Colon (tissue), 2 donors: Measurements from ENCODE around the gene BAIAP2L2.
"Not testable (repeated sequence)": the region's sequence is repeated elsewhere in the genome, so short reads cannot be mapped to it uniquely, and the experiment has no call there.

Source experiments
- FAIRE-seq: peaks from 2 replicates; lab custom pipeline; 2012; peaks lifted over from hg19 to GRCh38; lab: Jason Lieb, UNC
- donor health status: control.
- donor health status: control.

Gene BAIAP2L2

GRCh38 chr22:38127869-38128268 lies 17.4 kb upstream of the BAIAP2L2 start:
- no peak for FAIRE-seq

- no peak for FAIRE-seq
Measured at GRCh38 chr22:38126928-38127668, 16.6 kb upstream of the BAIAP2L2 start.

- FAIRE-seq: no peak
Measured at GRCh38 chr22:38125751-38126201, 15.3 kb upstream of the BAIAP2L2 start.

GRCh38 chr22:38125038-38125610 lies 14.6 kb upstream of the BAIAP2L2 start:
- no peak for FAIRE-seq

- no peak for FAIRE-seq
Measured at GRCh38 chr22:38124236-38124974, 13.9 kb upstream of the BAIAP2L2 start.

GRCh38 chr22:38122616-38123015 lies 12.1 kb upstream of the BAIAP2L2 start:
- FAIRE-seq: no peak

GRCh38 chr22:38120359-38121110 lies 10.1 kb upstream of the BAIAP2L2 start:
- FAIRE-seq: no peak

GRCh38 chr22:38118747-38119146 lies 8.3 kb upstream of the BAIAP2L2 start:
- FAIRE-seq: not testable (repeated sequence)

- no peak for FAIRE-seq
Measured at GRCh38 chr22:38118182-38118581, 7.7 kb upstream of the BAIAP2L2 start.

- not testable (repeated sequence) for FAIRE-seq
Measured at GRCh38 chr22:38117556-38117955, 7.1 kb upstream of the BAIAP2L2 start.

GRCh38 chr22:38115423-38116205 lies 5.1 kb upstream of the BAIAP2L2 start:
- no peak for FAIRE-seq

- FAIRE-seq: no peak
Measured at GRCh38 chr22:38114484-38115398, 4.3 kb upstream of the BAIAP2L2 start.

- no peak for FAIRE-seq
Measured at GRCh38 chr22:38112381-38112780, 1.9 kb upstream of the BAIAP2L2 start.

- no peak for FAIRE-seq
Measured at GRCh38 chr22:38111925-38112355, 1.5 kb upstream of the BAIAP2L2 start.

GRCh38 chr22:38110863-38111852 lies 674 bp upstream of the BAIAP2L2 start:
- no peak for FAIRE-seq

- no peak for FAIRE-seq
Measured at GRCh38 chr22:38109371-38110001, 998 bp downstream of the BAIAP2L2 start.

- FAIRE-seq: no peak
Measured at GRCh38 chr22:38108561-38109319, 1.7 kb downstream of the BAIAP2L2 start.
